GM21717 (cell line): ENCODE data around the gene RPS8.
"Not testable (repeated sequence)": the region's sequence is repeated elsewhere in the genome, so short reads cannot be mapped to it uniquely, and the experiment has no call there.

Source experiments
- ATAC-seq: cut with Tn5 transposase; IDR thresholded peaks from one replicate; pipeline ENCODE4 v1.9.1; 2021; ENCODE audit warnings: mild to moderate bottlenecking, moderate library complexity; ENCODE audit not compliant: unreplicated experiment

The RPS8 gene

DNA sequence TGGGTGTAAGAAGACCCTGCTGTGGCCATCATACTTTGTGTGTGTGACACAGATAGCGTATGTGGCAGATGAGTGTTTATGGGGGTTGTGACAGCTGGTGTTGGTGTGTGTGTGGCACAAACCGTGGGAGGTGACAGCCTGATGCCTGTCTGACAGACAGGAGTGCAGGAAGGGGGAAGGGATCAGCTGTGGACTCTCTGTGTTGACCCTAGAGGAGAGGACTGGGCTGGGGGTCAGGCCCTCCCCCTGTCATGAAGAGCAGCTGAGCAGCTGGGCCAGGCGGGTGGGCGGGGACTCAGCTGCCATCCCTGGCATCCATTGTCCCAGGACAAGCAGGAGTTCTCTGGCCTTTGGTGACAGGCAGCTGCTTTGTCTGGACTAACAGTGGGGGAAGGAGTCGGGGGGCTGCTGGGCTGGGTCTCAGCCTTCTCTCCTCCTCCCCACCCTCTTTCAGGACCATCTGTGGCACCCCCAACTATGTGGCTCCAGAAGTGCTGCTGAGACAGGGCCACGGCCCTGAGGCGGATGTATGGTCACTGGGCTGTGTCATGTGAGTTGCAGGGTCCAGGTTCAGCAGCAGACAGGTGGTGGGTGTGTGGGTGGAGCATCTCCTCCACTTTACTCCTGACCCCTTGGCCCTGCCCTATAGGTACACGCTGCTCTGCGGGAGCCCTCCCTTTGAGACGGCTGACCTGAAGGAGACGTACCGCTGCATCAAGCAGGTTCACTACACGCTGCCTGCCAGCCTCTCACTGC is 27.1 kb downstream of the RPS8 start:
- no peak for ATAC-seq

DNA sequence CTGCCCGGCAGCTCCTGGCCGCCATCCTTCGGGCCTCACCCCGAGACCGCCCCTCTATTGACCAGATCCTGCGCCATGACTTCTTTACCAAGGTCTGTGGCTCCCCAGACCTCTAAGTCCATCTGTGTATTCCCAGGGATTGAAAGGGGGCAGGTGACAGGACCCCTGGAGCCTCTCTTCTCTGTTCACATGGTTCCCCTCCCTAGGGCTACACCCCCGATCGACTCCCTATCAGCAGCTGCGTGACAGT is 27.6 kb downstream of the RPS8 start:
- no peak for ATAC-seq

DNA sequence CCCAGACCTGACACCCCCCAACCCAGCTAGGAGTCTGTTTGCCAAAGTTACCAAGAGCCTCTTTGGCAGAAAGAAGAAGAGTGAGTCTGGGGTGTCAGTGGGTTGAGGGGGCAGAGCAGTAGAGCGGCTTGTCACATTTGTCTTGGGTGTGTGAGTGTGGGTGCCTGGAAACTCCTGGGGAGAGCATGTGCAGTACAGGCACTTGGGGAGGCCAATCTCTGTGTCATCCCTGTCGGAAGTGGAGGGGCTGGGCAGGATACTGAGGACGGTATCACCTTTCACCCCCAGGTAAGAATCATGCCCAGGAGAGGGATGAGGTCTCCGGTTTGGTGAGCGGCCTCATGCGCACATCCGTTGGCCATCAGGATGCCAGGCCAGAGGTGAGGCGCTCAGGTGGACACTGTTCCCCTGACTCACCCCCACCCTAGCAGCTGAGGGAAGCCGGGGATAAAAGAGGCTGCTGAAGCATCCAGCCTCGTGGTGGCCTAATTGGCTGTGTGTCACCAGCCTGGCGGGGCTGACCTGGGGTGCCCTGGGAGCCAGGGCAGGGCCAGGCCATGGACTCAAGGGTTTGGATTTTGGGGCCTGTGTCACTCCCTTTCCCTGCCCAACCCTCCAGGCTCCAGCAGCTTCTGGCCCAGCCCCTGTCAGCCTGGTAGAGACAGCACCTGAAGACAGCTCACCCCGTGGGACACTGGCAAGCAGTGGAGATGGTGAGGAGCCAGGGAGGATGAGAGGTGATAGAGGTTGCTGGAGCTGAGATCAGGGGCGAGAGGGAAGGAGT is 28.2 kb downstream of the RPS8 start:
- ATAC-seq: no peak

DNA sequence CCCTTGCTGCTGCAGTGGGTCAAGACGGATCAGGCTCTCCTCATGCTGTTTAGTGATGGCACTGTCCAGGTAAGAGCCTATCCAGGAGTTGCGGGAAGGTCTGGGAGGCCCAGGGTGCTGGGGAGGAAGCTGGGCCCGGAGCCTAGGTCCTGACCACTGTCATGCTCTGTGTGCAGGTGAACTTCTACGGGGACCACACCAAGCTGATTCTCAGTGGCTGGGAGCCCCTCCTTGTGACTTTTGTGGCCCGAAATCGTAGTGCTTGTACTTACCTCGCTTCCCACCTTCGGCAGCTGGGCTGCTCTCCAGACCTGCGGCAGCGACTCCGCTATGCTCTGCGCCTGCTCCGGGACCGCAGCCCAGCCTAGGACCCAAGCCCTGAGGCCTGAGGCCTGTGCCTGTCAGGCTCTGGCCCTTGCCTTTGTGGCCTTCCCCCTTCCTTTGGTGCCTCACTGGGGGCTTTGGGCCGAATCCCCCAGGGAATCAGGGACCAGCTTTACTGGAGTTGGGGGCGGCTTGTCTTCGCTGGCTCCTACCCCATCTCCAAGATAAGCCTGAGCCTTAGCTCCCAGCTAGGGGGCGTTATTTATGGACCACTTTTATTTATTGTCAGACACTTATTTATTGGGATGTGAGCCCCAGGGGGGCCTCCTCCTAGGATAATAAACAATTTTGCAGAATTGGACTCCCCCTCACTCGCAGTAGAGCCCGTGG is 30.1 kb downstream of the RPS8 start:
- ATAC-seq: no peak

DNA sequence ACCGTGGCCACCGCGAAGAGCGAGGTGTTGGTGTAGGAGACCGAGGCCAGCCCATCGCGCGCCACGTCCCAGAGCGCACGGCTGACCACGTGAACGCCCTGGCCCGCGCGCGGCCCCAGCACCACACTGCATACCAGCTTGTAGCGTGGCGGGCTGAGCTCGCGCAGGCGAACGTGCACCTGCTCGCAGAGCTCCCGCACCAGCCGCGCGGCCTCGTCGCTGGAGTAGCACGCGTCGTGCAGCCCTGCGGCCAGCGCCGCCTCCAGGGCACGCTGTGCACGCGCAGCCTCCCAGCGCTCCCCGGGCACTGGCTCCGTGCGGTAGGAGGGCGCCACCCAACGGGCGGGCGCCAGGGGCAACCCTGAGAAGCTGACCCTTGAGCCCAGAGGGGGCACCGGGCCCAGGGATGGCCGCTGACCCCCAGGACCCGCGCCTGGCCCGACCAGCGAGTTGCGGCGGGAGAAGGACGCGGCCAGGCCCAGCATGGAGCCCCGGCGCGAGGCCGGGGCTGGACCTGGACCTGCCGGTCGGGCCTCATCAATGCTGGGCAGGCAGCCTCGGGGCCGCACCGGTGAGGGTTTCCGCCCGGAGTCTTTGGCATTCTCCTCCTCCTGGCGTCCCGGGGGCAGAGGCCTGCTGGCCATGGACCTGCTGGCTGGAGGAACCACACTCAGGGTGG is 30.8 kb downstream of the RPS8 start:
- no peak for ATAC-seq

GRCh38 chr1:44806704-44807363 is 31.5 kb downstream of the RPS8 start, which contains the start of gene DYNLT4:
Gene DYNLT4 (minus strand): TSS chr1:44807351. CDS start chr1:44806668, 683 bp downstream.
- ATAC-seq: no peak

GRCh38 chr1:44807364-44808062 is 32.2 kb downstream of the RPS8 start:
- peak; percentile 26 for ATAC-seq

GRCh38 chr1:44808063-44808937 is 33.0 kb downstream of the RPS8 start, which contains the start of gene BTBD19:
Gene BTBD19 (plus strand): TSS chr1:44808523. CDS start chr1:44808821, 298 bp downstream.
- peak; percentile 17 for ATAC-seq

GRCh38 chr1:44808938-44809917 is 33.9 kb downstream of the RPS8 start:
- peak; percentile 41 for ATAC-seq

DNA sequence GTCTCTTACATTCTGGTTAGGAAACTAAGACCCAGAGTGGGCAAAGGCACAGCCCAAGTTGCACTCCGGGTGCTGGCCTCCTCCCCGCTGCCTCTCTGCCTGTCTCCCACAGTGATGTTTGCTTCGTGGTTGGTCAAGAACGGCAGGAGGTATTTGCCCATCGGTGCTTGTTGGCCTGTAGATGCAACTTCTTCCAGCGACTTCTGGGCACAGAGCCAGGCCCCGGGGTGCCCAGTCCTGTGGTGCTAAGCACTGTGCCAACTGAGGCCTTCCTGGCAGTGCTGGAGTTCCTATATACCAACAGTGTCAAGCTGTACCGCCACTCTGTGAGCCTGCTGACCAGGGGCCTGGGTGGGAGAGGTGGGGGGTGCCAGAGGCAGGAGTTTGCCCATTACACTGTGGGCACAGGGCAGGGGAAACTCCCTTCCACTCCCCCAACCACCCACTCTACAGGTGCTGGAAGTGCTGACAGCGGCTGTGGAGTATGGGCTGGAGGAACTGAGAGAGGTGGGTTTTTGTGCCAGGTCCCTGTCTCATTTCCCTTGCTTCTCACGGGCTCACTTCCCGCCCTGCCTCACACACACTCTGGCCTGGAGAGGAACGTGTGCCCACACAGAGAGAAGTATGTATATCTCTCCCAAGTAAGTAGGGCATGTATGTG is 34.9 kb downstream of the RPS8 start:
- ATAC-seq: no peak

DNA sequence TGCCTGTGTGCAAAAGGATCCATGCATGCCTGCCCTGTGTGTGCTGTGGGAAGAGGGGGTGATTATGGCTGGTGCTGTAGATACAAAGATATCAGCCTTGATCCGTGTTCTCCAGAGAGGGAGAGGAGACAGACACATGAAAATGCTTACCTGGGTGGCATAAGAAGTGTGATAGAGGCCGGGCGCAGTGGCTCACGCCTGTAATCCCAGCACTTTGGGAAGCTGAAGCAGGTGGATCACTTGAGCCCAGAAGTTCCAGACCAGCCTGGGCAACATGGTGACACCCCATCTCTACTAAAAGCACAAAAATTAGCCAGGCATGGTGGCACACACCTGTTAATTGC is 35.4 kb downstream of the RPS8 start:
- not testable (repeated sequence) for ATAC-seq

GRCh38 chr1:44811234-44811633 is 35.9 kb downstream of the RPS8 start:
- ATAC-seq: no peak

DNA sequence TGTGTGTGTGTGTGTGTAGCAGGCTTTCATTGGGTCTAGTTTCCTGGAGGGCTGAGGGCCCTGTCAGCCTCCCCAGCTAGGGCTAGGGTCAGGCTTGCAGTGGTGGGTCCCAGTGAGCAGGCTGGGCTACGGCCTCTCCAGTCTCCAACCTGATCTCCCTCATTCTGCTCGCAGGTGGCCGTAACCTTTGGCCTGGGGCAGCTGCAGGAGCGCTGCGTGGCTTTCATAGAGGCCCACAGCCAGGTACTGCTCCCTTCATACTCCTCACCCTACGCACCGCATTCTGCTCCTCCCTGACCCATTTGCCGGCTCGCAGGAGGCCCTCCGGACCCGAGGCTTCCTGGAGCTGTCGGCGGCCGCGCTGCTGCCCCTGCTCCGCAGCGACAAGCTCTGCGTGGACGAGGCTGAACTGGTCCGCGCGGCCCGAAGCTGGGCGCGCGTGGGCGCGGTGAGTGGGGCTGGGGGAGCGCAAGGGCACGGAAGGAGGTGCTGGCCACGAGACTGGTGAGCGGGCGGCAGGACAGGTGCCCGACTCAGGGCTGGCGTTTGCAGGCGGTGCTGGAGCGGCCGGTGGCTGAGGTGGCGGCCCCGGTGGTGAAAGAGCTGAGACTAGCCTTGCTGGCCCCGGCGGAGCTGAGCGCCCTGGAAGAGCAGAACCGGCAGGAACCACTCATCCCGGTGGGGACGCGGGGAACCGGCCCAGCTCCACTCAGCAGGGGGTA is 37.6 kb downstream of the RPS8 start:
- ATAC-seq: no peak

- not testable (repeated sequence) for ATAC-seq
Observed at GRCh38 chr1:44815926-44816325, 40.6 kb downstream of the RPS8 start.

- no peak for ATAC-seq
Observed at GRCh38 chr1:44817307-44817706, 42.0 kb downstream of the RPS8 start.

DNA sequence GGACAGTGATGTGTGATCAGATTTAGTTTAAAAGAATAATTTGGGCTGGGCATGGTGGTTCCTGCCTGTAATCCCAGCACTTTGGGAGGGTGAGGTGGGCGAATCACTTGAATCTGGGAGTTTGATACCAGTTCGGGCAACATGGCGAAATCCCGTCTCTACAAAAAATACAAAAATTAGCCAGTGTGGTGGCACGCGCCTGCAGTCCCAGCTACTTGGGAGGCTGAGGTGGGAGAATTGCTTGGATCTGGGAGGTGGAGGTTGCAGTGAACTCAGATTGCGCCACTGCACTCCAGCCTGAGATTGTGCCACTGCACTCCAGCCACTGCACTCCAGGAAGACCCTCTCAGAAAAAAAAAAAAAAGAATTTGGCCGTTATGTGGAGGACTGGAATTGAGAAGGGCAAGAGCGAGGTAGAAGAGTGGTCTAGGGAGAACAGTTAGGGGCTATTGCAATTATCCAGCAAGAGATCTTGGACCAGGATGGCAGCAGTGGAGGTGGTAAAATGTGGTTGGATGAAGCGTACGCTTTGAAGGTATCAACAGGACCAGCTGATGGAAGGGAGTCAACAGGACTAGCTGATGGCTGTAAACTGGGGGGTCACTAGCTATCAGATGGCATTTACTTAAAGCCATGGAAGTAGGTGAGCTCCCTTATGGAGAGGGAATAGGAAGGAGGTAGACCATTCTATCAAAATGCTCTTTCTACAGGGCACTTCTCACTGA is 42.6 kb downstream of the RPS8 start:
- no peak for ATAC-seq
